BLaER1 (cell line): ENCODE results near the gene SPRR2B.
"Not testable (repeated sequence)": the region's sequence is repeated elsewhere in the genome, so short reads cannot be mapped to it uniquely, and the experiment has no call there.

Source experiments
- H3K27ac ChIP-seq: shearing (Covaris generic); formaldehyde crosslinking; 2 replicates; pipeline ENCODE4 v1.8.1; 2022
- H3K27me3 ChIP-seq: shearing (Covaris generic); formaldehyde crosslinking; 2 replicates; pipeline ENCODE4 v1.8.1; 2022
- H3K36me3 ChIP-seq: shearing (Covaris generic); formaldehyde crosslinking; 2 replicates; pipeline ENCODE4 v1.8.1; 2022
- H3K4me1 ChIP-seq: shearing (Covaris generic); formaldehyde crosslinking; 2 replicates; pipeline ENCODE4 v1.8.1; 2022
- H3K4me2 ChIP-seq: shearing (Covaris generic); formaldehyde crosslinking; 2 replicates; pipeline ENCODE4 v1.8.1; 2022
- H3K4me3 ChIP-seq: shearing (Covaris generic); formaldehyde crosslinking; 2 replicates; pipeline ENCODE4 v1.8.1; 2022
- H3K9ac ChIP-seq: shearing (Covaris generic); formaldehyde crosslinking; 2 replicates; pipeline ENCODE4 v1.8.1; 2022
- H3K9me3 ChIP-seq: shearing (Covaris generic); formaldehyde crosslinking; 2 replicates; pipeline ENCODE4 v1.8.1; 2022
- H4K20me1 ChIP-seq: shearing (Covaris generic); formaldehyde crosslinking; 2 replicates; pipeline ENCODE4 v1.8.1; 2022
- Cebpa-rat ChIP-seq: shearing (Covaris generic); IDR thresholded peaks from 2 replicates; pipeline ENCODE4 v1.8.1; 2022

The SPRR2B gene

GRCh38 chr1:153040950-153041631 is 30.3 kb downstream of the SPRR2B start, which contains the start of gene SPRR2D:
Gene SPRR2D (minus strand): TSS chr1:153041120. CDS start chr1:153040346, 774 bp downstream.
- H3K9me3 ChIP-seq = no peaks in the 10 kb centered on the region
- no peak within 1 kb of the TSS for H3K4me3 ChIP-seq
- H3K4me1 ChIP-seq = peaks cover 3% of the 10 kb centered on the region; the same call in 1 of the 2 replicates
- no peak within 1 kb of the TSS for H3K9ac ChIP-seq
- no peak for TF ChIP-seq Cebpa-rat
- H3K27ac ChIP-seq = no peak within 1 kb of the TSS
- no peaks in the 10 kb centered on the region for H4K20me1 ChIP-seq
- H3K4me2 ChIP-seq = no peak within 1 kb of the TSS
- H3K36me3 ChIP-seq = no peaks in the 10 kb centered on the region
- no peaks in the 10 kb centered on the region for H3K27me3 ChIP-seq

- H4K20me1 ChIP-seq = no peaks in the 10 kb centered on the region
- no peak overlapping the region for H3K4me2 ChIP-seq
- TF ChIP-seq Cebpa-rat = no peak
- H3K4me1 ChIP-seq = peaks cover 23% of the 10 kb centered on the region
- H3K27ac ChIP-seq = no peak overlapping the region
- H3K36me3 ChIP-seq = no peaks in the 10 kb centered on the region
- H3K9ac ChIP-seq = no peak overlapping the region
- no peak overlapping the region for H3K4me3 ChIP-seq
- H3K9me3 ChIP-seq = no peaks in the 10 kb centered on the region
- H3K27me3 ChIP-seq = no peaks in the 10 kb centered on the region
These were observed 36.2 kb downstream of the SPRR2B start for GRCh38 chr1:153035211-153035610.

GRCh38 chr1:153032677-153033308 is 38.6 kb downstream of the SPRR2B start:
- Histone ChIP-seq H3K9ac (no peak overlapping the region), H3K9me3 (no peaks in the 10 kb centered on the region), H3K4me2 (peak overlapping the region; percentile 66), H3K27me3 (no peaks in the 10 kb centered on the region), H3K4me3 (no peak overlapping the region), H3K27ac (no peak overlapping the region), H3K36me3 (no peaks in the 10 kb centered on the region), H4K20me1 (no peaks in the 10 kb centered on the region), H3K4me1 (peaks cover 23% of the 10 kb centered on the region)
- no peak for TF ChIP-seq Cebpa-rat

- Histone ChIP-seq H4K20me1 (no peaks in the 10 kb centered on the region), H3K4me2 (peak overlapping the region; percentile 66), H3K27me3 (no peaks in the 10 kb centered on the region), H3K36me3 (no peaks in the 10 kb centered on the region), H3K4me1 (peaks cover 23% of the 10 kb centered on the region), H3K9me3 (no peaks in the 10 kb centered on the region), H3K9ac (no peak overlapping the region), H3K27ac (no peak overlapping the region), H3K4me3 (no peak overlapping the region)
- TF ChIP-seq Cebpa-rat = no peak
These were observed 39.3 kb downstream of the SPRR2B start for GRCh38 chr1:153032073-153032472.

GRCh38 chr1:153030895-153031294 is 40.5 kb downstream of the SPRR2B start, which contains the start of gene SPRR1B:
Gene SPRR1B (plus strand): TSS chr1:153031203. CDS start chr1:153032346, 1,143 bp downstream.
- Histone ChIP-seq H3K36me3 (no peaks in the 10 kb centered on the region), H3K9ac (no peak within 1 kb of the TSS), H3K27ac (no peak within 1 kb of the TSS), H3K4me2 (peak within 1 kb of the TSS; percentile 66), H4K20me1 (no peaks in the 10 kb centered on the region), H3K4me3 (no peak within 1 kb of the TSS), H3K9me3 (no peaks in the 10 kb centered on the region), H3K4me1 (peaks cover 23% of the 10 kb centered on the region), H3K27me3 (no peaks in the 10 kb centered on the region)
- TF ChIP-seq Cebpa-rat = no peak

- Histone ChIP-seq H3K4me2 (no peak overlapping the region), H3K4me3 (no peak overlapping the region), H3K9ac (no peak overlapping the region)
These were observed 42.6 kb downstream of the SPRR2B start for GRCh38 chr1:153028766-153029165.

GRCh38 chr1:153025797-153026196 is 45.6 kb downstream of the SPRR2B start:
- no peaks in the 10 kb centered on the region for H3K9me3 ChIP-seq
- no peaks in the 10 kb centered on the region for H3K36me3 ChIP-seq
- peaks cover 34% of the 10 kb centered on the region for H3K4me1 ChIP-seq
- no peak overlapping the region for H3K27ac ChIP-seq
- no peaks in the 10 kb centered on the region for H4K20me1 ChIP-seq
- H3K27me3 ChIP-seq = no peaks in the 10 kb centered on the region
- no peak overlapping the region for H3K4me3 ChIP-seq
- no peak for TF ChIP-seq Cebpa-rat
- no peak overlapping the region for H3K9ac ChIP-seq
- H3K4me2 ChIP-seq = no peak overlapping the region

More at GRCh38 chr1:153028766-153029165, 42.6 kb downstream of the SPRR2B start:
- Histone ChIP-seq H3K4me1 (peaks cover 28% of the 10 kb centered on the region), H3K9me3 (no peaks in the 10 kb centered on the region), H4K20me1 (no peaks in the 10 kb centered on the region), H3K27me3 (no peaks in the 10 kb centered on the region), H3K27ac (no peak overlapping the region), H3K36me3 (no peaks in the 10 kb centered on the region)
- TF ChIP-seq Cebpa-rat = no peak

- H3K4me3 ChIP-seq = no peak overlapping the region
- no peaks in the 10 kb centered on the region for H3K27me3 ChIP-seq
- TF ChIP-seq Cebpa-rat = no peak
- no peak overlapping the region for H3K27ac ChIP-seq
- peaks cover 34% of the 10 kb centered on the region for H3K4me1 ChIP-seq
- H3K36me3 ChIP-seq = no peaks in the 10 kb centered on the region
- H3K4me2 ChIP-seq = no peak overlapping the region
- H3K9me3 ChIP-seq = no peaks in the 10 kb centered on the region
- H3K9ac ChIP-seq = no peak overlapping the region
- H4K20me1 ChIP-seq = no peaks in the 10 kb centered on the region
These were observed 47.0 kb downstream of the SPRR2B start for GRCh38 chr1:153024413-153024812.

- Histone ChIP-seq H3K4me1 (peaks cover 34% of the 10 kb centered on the region), H4K20me1 (no peaks in the 10 kb centered on the region), H3K9me3 (peaks cover 11% of the 10 kb centered on the region), H3K27ac (peak overlapping the region; percentile 66), H3K27me3 (no peaks in the 10 kb centered on the region), H3K4me2 (peak overlapping the region; percentile 75), H3K4me3 (no peak overlapping the region), H3K9ac (no peak overlapping the region), H3K36me3 (no peaks in the 10 kb centered on the region)
- TF ChIP-seq Cebpa-rat = no peak
These were observed 48.3 kb downstream of the SPRR2B start for GRCh38 chr1:153023109-153023508.

- Histone ChIP-seq H3K4me1 (peaks cover 34% of the 10 kb centered on the region), H3K9me3 (peaks cover 14% of the 10 kb centered on the region), H3K27ac (peak overlapping the region; percentile 66), H3K4me2 (peak overlapping the region; percentile 75)
- not testable (repeated sequence) for H3K27me3 ChIP-seq, H3K9ac ChIP-seq, H4K20me1 ChIP-seq, H3K36me3 ChIP-seq, H3K4me3 ChIP-seq
These were observed 49.1 kb downstream of the SPRR2B start for GRCh38 chr1:153022340-153022739.

- H3K9me3 ChIP-seq = peaks cover 14% of the 10 kb centered on the region
- H3K9ac ChIP-seq, H3K27me3 ChIP-seq: not testable (repeated sequence)
These were observed 49.6 kb downstream of the SPRR2B start for GRCh38 chr1:153021829-153022228.

More at GRCh38 chr1:153021829-153022228, 49.6 kb downstream of the SPRR2B start:
- Histone ChIP-seq H3K27ac (0 out of 2 replicates have a peak overlapping the region, but pooled peaks have one; percentile 66), H3K4me1 (peaks cover 34% of the 10 kb centered on the region), H3K4me2 (peak overlapping the region; percentile 75)
- H3K4me3 ChIP-seq, H4K20me1 ChIP-seq, H3K36me3 ChIP-seq: not testable (repeated sequence)
